Left lung (tissue), 10 donors: ENCODE measurements around the gene SLC22A23. TPM values are rescaled to one million over a fixed set of nuclear protein-coding genes. Genes with fewer than 3 reads are reported as not detected.
A peak's percentile ranks its signal among the peaks of the same experiment; 100 is the strongest.

ENCODE experiments used
- ATAC-seq: fragments of 200-7000 bp; cut with Tn5 transposase; one replicate; pipeline ENCODE4 v1.9.1; 2020; ENCODE audit warnings: moderate library complexity
- DNase-seq, 4 donors: peaks; one replicate each; pipeline ENCODE4 v3.0.0-alpha.2; 2013 to 2020
- H3K27ac ChIP-seq, 2 donors: fragments of 200-600 bp; sonication (generic) in 1 of 2; one replicate each; pipeline versions ENCODE4 v1.5.0 to v1.8.0; 2020 to 2021
- H3K27me3 ChIP-seq, 2 donors: fragments of 200-600 bp; sonication (generic) in 1 of 2; one replicate each; pipeline versions ENCODE4 v1.5.0 to v1.8.0; 2020 to 2021
- H3K36me3 ChIP-seq, 2 donors: fragments of 200-600 bp; sonication (generic) in 1 of 2; one replicate each; pipeline versions ENCODE4 v1.5.0 to v1.8.0; 2020 to 2021
- H3K4me1 ChIP-seq, 2 donors: fragments of 200-600 bp; one replicate each; pipeline ENCODE4 v1.8.0; 2021
- H3K4me3 ChIP-seq, 2 donors: fragments of 200-600 bp; sonication (generic) in 1 of 2; one replicate each; pipeline versions ENCODE4 v1.5.0 to v1.8.0; 2020 to 2021; ENCODE audit warnings: mild to moderate bottlenecking in 1 of 2
- H3K9me3 ChIP-seq, 2 donors: fragments of 200-600 bp; sonication (generic) in 1 of 2; one replicate each; pipeline versions ENCODE4 v1.5.0 to v1.8.0; 2020 to 2021
- CTCF ChIP-seq, 2 donors: fragments of 200-600 bp; sonication (generic) in 1 of 2; IDR thresholded peaks; one replicate each; pipeline versions ENCODE4 v1.5.0 to v1.8.0; 2021; ENCODE audit warnings: antibody characterized with exemption in 2 of 2
- intact Hi-C, 2 donors: fragments of 100-400 bp; cut with DNase I; formaldehyde crosslinking; loops; one replicate each; pipeline versions ENCODE4 v1.11.2 to v1.14.2; 2022
- polyA plus RNA-seq, 6 donors: library from polyadenylated mRNA; unstranded; fragments of 120-200 nt; gene quantifications; one replicate each; pipeline ENCODE4 v1.2.1, GENCODE V29; 2013; ENCODE audit not compliant: insufficient read length in 6 of 6
- total RNA-seq, 2 donors: library from RNA; stranded (reverse); fragmentation: NEBNext Ultra II Directional; extraction: Animal tissue kit (Norgen Biotek cat#: 25700); gene quantifications; one replicate each; pipeline ENCODE4 v1.2.1, GENCODE V29; 2021
- donor health status: DM: no; HTN: yes; CAD: no.
- donor health status: DM: no; HTN: no; CAD: no.

The SLC22A23 gene
- total and polyA plus RNA-seq, 8 donors = 19.7 to 31.2 (median 23.9) TPM

DNA sequence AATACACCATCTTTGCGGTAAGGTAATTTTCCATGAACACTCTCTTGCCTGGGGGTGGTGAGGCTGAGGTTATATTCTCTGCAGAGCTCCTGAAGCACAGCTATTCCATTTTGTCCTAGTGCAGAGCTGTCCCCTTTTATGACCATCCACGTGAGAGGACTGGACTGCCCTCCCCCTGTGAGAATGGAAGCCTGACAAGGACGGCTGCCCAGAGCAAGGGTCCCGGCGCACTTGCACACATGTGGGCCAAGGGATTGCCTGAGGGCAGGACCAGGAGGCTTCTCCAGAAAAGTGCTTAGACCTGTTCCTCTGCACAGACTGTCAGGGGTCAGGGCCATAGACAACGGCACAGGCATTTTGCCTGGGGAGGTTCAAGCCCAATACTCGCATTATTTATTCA, 48.2 kb downstream of the SLC22A23 start:
- no peaks in the 10 kb centered on the region for H3K36me3 ChIP-seq
- no peak overlapping the region for H3K4me3 ChIP-seq
- intact Hi-C loops = no loop called here
- H3K27me3 ChIP-seq = no peaks in the 10 kb centered on the region
- H3K27ac ChIP-seq = no peak overlapping the region
- DNase-seq (no peak), ATAC-seq (no peak)
- no peaks in the 10 kb centered on the region for H3K9me3 ChIP-seq
- TF ChIP-seq CTCF (IDR thresholded peaks at IDR 0.05) = no peak
- H3K4me1 ChIP-seq = peaks cover 14 to 16% of the 10 kb centered on the region in 2 donors

GRCh38 chr6:3407840-3408239, 49.0 kb downstream of the SLC22A23 start:
- no peaks in the 10 kb centered on the region for H3K36me3 ChIP-seq
- H3K4me1 ChIP-seq = peaks cover 16 to 21% of the 10 kb centered on the region in 2 donors
- H3K27ac ChIP-seq = no peak overlapping the region
- no peak for TF ChIP-seq CTCF (IDR thresholded peaks at IDR 0.05)
- H3K9me3 ChIP-seq = no peaks in the 10 kb centered on the region
- no peak overlapping the region for H3K4me3 ChIP-seq
- DNase-seq = no peak
- H3K27me3 ChIP-seq = no peaks in the 10 kb centered on the region
- intact Hi-C loops = no loop called here
- ATAC-seq = no peak

DNA sequence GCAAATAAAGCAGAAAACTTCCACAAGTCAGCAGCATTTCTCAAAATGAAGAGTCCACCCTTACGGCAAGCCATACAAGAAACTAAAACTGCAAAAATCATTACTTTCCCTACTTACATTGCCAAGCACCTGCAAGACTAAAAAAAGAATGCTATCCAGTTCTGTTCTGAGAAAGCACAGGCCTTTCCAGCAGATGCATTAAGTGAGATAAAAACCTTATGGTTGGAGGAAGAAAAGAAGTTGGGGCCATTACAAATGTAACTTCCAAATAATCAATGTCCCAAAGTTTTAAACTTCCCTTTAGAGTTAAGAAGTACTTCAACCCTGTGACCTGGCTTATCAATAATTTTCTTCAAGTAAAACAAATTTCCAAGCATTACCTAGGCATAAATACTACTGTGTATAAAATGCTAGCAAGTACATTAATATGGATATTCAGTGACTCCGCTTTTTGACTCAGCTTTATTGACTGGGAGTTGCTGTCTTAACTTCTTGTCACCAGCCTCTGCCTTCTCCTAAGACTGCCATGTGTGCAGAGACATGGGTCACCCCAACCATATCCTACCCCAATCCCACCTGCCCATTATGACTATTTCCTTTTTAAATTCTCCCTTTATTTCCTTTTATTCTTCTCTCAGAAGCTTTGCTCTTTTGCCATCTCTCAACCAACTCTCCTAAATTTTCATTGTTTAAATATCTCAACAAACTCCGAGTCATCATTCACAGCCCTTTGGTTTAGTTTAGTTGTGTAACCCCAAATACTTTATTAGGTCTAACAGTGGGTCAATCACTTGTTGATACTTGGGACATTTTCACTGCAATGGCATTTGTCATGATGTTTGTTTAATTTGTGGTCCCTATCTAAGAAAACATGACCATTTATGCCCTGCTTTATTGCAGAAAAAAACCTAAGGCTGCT, 49.7 kb downstream of the SLC22A23 start:
- Histone ChIP-seq H3K4me3 (no peak overlapping the region), H3K27me3 (no peaks in the 10 kb centered on the region), H3K36me3 (no peaks in the 10 kb centered on the region), H3K4me1 (peaks cover 16 to 23% of the 10 kb centered on the region in 2 donors), H3K9me3 (no peaks in the 10 kb centered on the region), H3K27ac (peak overlapping the region; percentile 51 to 55)
- intact Hi-C loops = no loop called here
- no peak for TF ChIP-seq CTCF (IDR thresholded peaks at IDR 0.05)
- ATAC-seq (no peak), DNase-seq (no peak)

GRCh38 chr6:3406362-3406821, 50.5 kb downstream of the SLC22A23 start:
- no peak overlapping the region for H3K4me3 ChIP-seq
- H3K4me1 ChIP-seq = peaks cover 16 to 23% of the 10 kb centered on the region in 2 donors
- H3K36me3 ChIP-seq = no peaks in the 10 kb centered on the region
- intact Hi-C loops = no loop called here
- no peak for TF ChIP-seq CTCF (IDR thresholded peaks at IDR 0.05)
- peak in 2 of 4 donors; percentile 72 to 86 for DNase-seq
- H3K27ac ChIP-seq = peak overlapping the region; percentile 51 to 55
- H3K27me3 ChIP-seq = no peaks in the 10 kb centered on the region
- no peaks in the 10 kb centered on the region for H3K9me3 ChIP-seq
- ATAC-seq = peak; percentile 60

DNA sequence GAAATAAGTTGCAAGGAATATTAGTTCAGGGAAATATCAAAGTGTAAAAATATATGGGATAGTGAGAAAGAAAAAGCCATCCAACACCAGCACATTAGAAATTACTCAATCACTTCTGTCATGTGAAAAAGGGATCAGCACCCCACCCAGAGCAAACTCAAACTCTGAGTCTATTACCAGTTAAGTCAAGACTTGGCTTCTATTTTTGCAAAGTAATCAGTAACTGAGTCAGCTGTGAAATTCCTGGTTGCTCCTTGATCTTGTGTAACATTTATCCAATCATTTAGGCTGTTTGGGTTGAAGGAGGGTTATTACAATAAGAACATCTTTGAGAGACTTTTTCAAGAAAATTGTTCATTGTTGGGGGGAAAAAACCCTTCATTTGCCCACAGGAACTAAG, 51.2 kb downstream of the SLC22A23 start:
- TF ChIP-seq CTCF (IDR thresholded peaks at IDR 0.05) = no peak
- peak; percentile 55 for ATAC-seq
- Histone ChIP-seq H3K4me1 (peaks cover 16 to 19% of the 10 kb centered on the region in 2 donors), H3K27ac (peak overlapping the region; percentile 51 to 55), H3K36me3 (no peaks in the 10 kb centered on the region), H3K9me3 (no peaks in the 10 kb centered on the region), H3K27me3 (no peaks in the 10 kb centered on the region), H3K4me3 (no peak overlapping the region)
- DNase-seq = no peak
- intact Hi-C loops = no loop called here
